H1 (cell line): Measurements from ENCODE around the gene HMGN2.
A peak's percentile ranks its signal among the peaks of the same experiment; 100 is the strongest.

Source experiments
- BRCA1 ChIP-seq: IDR thresholded peaks from 2 replicates; pipeline ENCODE4 v1.6.1; 2012; ENCODE audit warnings: low read depth, low read length, improper control_type of control experiment
- CTCF ChIP-seq, 3 experiments: IDR thresholded peaks; 1 replicate in 2 of 3; 2 replicates in 1 of 3; pipeline versions ENCODE4 v1.5.1 to v1.6.1; 2011; ENCODE audit warnings: low read length in 3 of 3, mild to moderate bottlenecking in 3 of 3, inconsistent platforms in 2 of 3, low read depth in 1 of 3, moderate library complexity in 1 of 3; ENCODE audit not compliant: insufficient read depth in 1 of 3; ENCODE audit errors: control extremely low read depth in 1 of 3
- GABPA ChIP-seq: IDR thresholded peaks from 2 replicates; pipeline ENCODE4 v1.6.1; 2011; ENCODE audit warnings: mild to moderate bottlenecking, low read length, moderate library complexity, borderline replicate concordance; ENCODE audit not compliant: insufficient read depth
- MAFK ChIP-seq: IDR thresholded peaks from 2 replicates; pipeline ENCODE4 v1.6.1; 2012; ENCODE audit warnings: low read depth, mild to moderate bottlenecking, improper control_type of control experiment, low read length
- MAX ChIP-seq: IDR thresholded peaks from 2 replicates; pipeline ENCODE4 v1.6.1; 2012; ENCODE audit warnings: inconsistent platforms
- POLR2A ChIP-seq, 2 experiments: IDR thresholded peaks; 1 replicate in 1 of 2; 2 replicates in 1 of 2; pipeline ENCODE4 v1.6.1; 2011; ENCODE audit warnings: low read depth in 2 of 2, low read length in 2 of 2, mild to moderate bottlenecking in 2 of 2; ENCODE audit errors: control extremely low read depth in 1 of 2
- RAD21 ChIP-seq, 2 experiments: IDR thresholded peaks in 1 of 2; conservative IDR thresholded peaks in 1 of 2; 2 replicates each; pipeline ENCODE4 v1.6.1; 2011; ENCODE audit warnings: low read depth in 2 of 2, low read length in 2 of 2, improper control_type of control experiment in 1 of 2, inconsistent platforms in 1 of 2, mild to moderate bottlenecking in 1 of 2, moderate library complexity in 1 of 2
- SP1 ChIP-seq: IDR thresholded peaks from 2 replicates; pipeline ENCODE4 v1.6.1; 2011; ENCODE audit warnings: low read depth, low read length
- TF ChIP-seq, protein P1 (sequence below): IDR thresholded peaks from 2 replicates; pipeline ENCODE4 v1.6.1; 2011; ENCODE audit warnings: low read depth, mild to moderate bottlenecking, low read length; ENCODE audit not compliant: insufficient read depth
- TF ChIP-seq, protein P2 (sequence below): IDR thresholded peaks from 2 replicates; pipeline ENCODE4 v1.6.1; 2011; ENCODE audit warnings: low read length, improper control_type of control experiment

DNA sequence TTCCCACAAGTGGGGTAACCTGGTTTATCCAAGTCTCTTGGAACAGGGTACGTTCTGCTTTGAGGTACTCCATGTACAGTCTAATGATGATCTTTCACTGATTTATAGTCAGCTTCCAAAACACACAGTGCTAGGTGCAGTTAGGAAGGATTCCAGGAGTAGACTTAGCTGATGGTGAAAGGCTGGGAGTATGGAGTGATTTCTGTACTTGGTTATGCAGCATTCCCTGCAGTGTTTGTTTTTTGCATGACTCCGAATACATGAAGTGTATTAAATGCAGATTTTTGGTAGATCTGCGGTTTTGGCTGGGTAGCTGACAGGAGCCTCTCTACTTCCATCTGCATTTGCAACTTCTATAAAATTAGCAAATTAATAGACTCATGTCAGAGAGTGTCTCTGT, 3.7 kb downstream of the HMGN2 start:
- no peak for TF ChIP-seq CTCF (IDR thresholded peaks at IDR 0.05; ENCODE audit: control extremely low read depth in 1 of 3, insufficient read depth in 1 of 3, low read depth in 1 of 3, low read length in 3 of 3)
- TF ChIP-seq MAX = no peak
- TF ChIP-seq BRCA1 = no peak
- TF ChIP-seq, protein P1, sequence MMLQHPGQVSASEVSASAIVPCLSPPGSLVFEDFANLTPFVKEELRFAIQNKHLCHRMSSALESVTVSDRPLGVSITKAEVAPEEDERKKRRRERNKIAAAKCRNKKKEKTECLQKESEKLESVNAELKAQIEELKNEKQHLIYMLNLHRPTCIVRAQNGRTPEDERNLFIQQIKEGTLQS = no peak
- no peak for TF ChIP-seq MAFK
- no peak for TF ChIP-seq GABPA
- peak in 1 of 2 experiments; percentile 41; a peak in 2 of 3 replicates for TF ChIP-seq POLR2A (IDR thresholded peaks at IDR 0.05; ENCODE audit: control extremely low read depth in 1 of 2, low read depth in 2 of 2, low read length in 2 of 2)
- no peak for TF ChIP-seq RAD21 (IDR thresholded peaks at IDR 0.05 in 1 of 2, conservative IDR thresholded peaks at IDR 0.05 in 1 of 2; ENCODE audit: low read depth in 2 of 2, low read length in 2 of 2)
- TF ChIP-seq, protein P2, sequence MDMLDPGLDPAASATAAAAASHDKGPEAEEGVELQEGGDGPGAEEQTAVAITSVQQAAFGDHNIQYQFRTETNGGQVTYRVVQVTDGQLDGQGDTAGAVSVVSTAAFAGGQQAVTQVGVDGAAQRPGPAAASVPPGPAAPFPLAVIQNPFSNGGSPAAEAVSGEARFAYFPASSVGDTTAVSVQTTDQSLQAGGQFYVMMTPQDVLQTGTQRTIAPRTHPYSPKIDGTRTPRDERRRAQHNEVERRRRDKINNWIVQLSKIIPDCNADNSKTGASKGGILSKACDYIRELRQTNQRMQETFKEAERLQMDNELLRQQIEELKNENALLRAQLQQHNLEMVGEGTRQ = no peak
- no peak for TF ChIP-seq SP1
